ENCODE measurements around the gene TK2.
"Not testable (repeated sequence)": the region's sequence is repeated elsewhere in the genome, so short reads cannot be mapped to it uniquely, and the experiment has no call there.

TK2 gene

DNA sequence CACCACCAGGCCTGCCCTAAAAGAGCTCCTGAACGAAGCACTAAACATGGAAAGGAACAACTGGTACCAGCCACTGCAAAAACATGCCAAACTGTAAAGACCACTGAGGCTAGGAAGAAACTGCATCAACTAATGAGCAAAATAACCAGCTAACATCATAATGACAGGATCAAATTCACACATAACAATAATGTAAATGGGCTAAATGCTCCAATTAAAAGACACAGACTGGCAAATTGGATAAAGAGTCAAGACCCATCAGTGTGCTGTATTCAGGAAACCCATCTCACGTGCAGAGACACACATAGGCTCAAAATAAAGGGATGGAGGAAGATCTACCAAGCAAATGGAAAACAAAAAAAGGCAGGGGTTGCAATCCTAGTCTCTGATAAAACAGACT is 52.0 kb downstream of the TK2 start:
- not testable (repeated sequence) for H3K4me1 Mint-ChIP-seq; H3K9me3 Mint-ChIP-seq; H3K27ac Mint-ChIP-seq (ENCODE audit: low read depth); ATAC-seq (replicated peaks; ENCODE audit: extremely low read depth, poor library complexity, severe bottlenecking); H3K36me3 Mint-ChIP-seq (ENCODE audit: insufficient read depth); H3K4me3 Mint-ChIP-seq; H3K27me3 Mint-ChIP-seq; DNase-seq (ENCODE audit: low spot score in 2 of 2)

GRCh38 chr16:66496226-66496625 is 53.7 kb downstream of the TK2 start:
- H3K27ac Mint-ChIP-seq (ENCODE audit: low read depth); DNase-seq (ENCODE audit: low spot score in 2 of 2); H3K27me3 Mint-ChIP-seq; H3K9me3 Mint-ChIP-seq; H3K36me3 Mint-ChIP-seq (ENCODE audit: insufficient read depth); ATAC-seq (replicated peaks; ENCODE audit: extremely low read depth, poor library complexity, severe bottlenecking); H3K4me3 Mint-ChIP-seq; H3K4me1 Mint-ChIP-seq: not testable (repeated sequence)

GRCh38 chr16:66495440-66495839 is 54.5 kb downstream of the TK2 start:
- DNase-seq (ENCODE audit: low spot score in 2 of 2) = no peak
- Mint-ChIP-seq H3K27ac (ENCODE audit: low read depth) (no peak overlapping the region), H3K4me1 (peaks cover 6% of the 10 kb centered on the region), H3K27me3 (no peaks in the 10 kb centered on the region), H3K9me3 (no peaks in the 10 kb centered on the region), H3K36me3 (ENCODE audit: insufficient read depth) (peaks cover 1% of the 10 kb centered on the region), H3K4me3 (no peak overlapping the region)
- no peak for ATAC-seq (replicated peaks; ENCODE audit: extremely low read depth, poor library complexity, severe bottlenecking)

DNA sequence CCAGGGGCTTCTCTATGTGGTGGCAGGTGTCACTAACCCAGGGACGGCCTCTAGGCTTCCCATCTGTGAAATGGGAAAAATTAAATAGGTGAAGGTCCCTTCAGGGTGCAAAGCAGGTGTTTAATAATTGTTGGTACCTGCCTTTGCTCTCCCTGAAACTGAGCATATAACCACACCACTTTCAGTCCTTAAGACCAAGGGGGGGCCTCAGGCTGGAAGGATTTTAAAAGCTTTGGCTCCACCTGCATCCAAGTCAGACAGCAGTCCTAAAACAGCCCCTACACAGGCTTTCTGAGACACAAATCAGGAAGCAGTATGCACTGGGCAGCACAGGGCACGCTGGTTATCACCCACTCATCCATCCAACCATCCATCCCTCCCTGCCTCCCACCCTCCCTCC is 55.0 kb downstream of the TK2 start:
- no peaks in the 10 kb centered on the region for H3K27me3 Mint-ChIP-seq

GRCh38 chr16:66493490-66494401 is 56.2 kb downstream of the TK2 start:
- DNase-seq (ENCODE audit: low spot score in 2 of 2) = no peak
- Mint-ChIP-seq H3K36me3 (ENCODE audit: insufficient read depth) (peaks cover 3% of the 10 kb centered on the region), H3K27me3 (no peaks in the 10 kb centered on the region), H3K4me1 (peaks cover 3% of the 10 kb centered on the region), H3K9me3 (no peaks in the 10 kb centered on the region), H3K4me3 (no peak overlapping the region), H3K27ac (ENCODE audit: low read depth) (no peak overlapping the region)
- no peak for ATAC-seq (replicated peaks; ENCODE audit: extremely low read depth, poor library complexity, severe bottlenecking)

More for the DNA sequence above, 55.0 kb downstream of the TK2 start:
- H3K4me3 Mint-ChIP-seq = no peak overlapping the region
- no peak for ATAC-seq (replicated peaks; ENCODE audit: extremely low read depth, poor library complexity, severe bottlenecking)
- H3K36me3 Mint-ChIP-seq (ENCODE audit: insufficient read depth) = peaks cover 3% of the 10 kb centered on the region
- H3K4me1 Mint-ChIP-seq = peaks cover 6% of the 10 kb centered on the region
- no peaks in the 10 kb centered on the region for H3K9me3 Mint-ChIP-seq
- no peak for DNase-seq (ENCODE audit: low spot score in 2 of 2)
- no peak overlapping the region for H3K27ac Mint-ChIP-seq (ENCODE audit: low read depth)

- no peak for DNase-seq (ENCODE audit: low spot score in 2 of 2)
- Mint-ChIP-seq H3K9me3 (no peaks in the 10 kb centered on the region), H3K4me3 (no peak overlapping the region), H3K27me3 (no peaks in the 10 kb centered on the region), H3K36me3 (ENCODE audit: insufficient read depth) (peaks cover 5% of the 10 kb centered on the region), H3K4me1 (no peaks in the 10 kb centered on the region), H3K27ac (ENCODE audit: low read depth) (no peak overlapping the region)
- no peak for ATAC-seq (replicated peaks; ENCODE audit: extremely low read depth, poor library complexity, severe bottlenecking)
These were observed 58.2 kb downstream of the TK2 start for GRCh38 chr16:66491716-66492064.

DNA sequence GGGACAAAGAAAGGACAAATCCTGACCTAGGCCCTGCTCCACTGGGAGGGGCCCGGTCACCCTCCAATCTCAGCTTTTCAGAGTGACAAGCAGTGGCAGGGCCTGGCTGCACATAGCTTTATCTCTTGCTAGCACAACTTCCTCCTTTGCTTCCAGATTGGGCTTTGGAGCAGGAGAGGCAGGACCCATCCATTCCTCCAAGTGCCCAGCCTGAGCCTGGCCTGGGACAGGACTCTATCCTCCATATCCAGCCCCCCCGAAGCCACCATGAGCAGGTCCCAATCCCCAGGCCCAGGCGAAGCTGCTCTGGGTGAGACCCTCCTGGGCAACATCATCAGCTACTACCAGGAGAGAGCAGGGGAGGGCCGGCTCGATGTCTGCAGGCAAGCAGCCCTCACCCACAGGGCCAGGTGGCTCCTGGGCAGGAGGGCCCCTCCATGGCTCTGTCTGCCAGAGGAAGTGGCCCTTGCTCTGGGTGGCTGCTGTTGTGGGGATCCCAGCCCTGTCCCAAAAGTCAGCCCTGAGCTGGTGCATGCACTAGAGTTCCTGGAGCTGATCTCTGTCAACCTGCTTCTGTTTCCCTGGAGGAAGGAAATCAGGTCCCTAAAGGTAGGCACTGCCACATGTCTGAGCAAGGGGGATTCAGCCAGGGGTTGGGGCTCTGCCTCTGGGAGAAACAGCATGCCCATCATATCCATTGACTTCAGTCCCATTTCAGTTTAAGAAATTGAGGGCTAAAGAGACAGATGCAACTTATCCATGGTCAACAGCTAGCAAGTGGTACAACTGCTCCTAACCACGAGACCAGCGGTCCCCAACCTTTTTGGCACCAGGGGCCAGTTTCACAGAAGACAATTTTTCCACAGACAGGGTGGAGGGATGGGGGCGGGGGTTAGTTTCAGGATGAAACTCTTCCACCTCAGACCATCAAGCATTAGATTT is 58.9 kb downstream of the TK2 start:
- Mint-ChIP-seq H3K27ac (ENCODE audit: low read depth) (peak overlapping the region; percentile 50), H3K36me3 (ENCODE audit: insufficient read depth) (peaks cover 5% of the 10 kb centered on the region), H3K9me3 (no peaks in the 10 kb centered on the region), H3K4me1 (no peaks in the 10 kb centered on the region), H3K27me3 (no peaks in the 10 kb centered on the region), H3K4me3 (no peak overlapping the region)
- ATAC-seq (replicated peaks; ENCODE audit: extremely low read depth, poor library complexity, severe bottlenecking) = no peak
- DNase-seq (ENCODE audit: low spot score in 2 of 2) = no peak

DNA sequence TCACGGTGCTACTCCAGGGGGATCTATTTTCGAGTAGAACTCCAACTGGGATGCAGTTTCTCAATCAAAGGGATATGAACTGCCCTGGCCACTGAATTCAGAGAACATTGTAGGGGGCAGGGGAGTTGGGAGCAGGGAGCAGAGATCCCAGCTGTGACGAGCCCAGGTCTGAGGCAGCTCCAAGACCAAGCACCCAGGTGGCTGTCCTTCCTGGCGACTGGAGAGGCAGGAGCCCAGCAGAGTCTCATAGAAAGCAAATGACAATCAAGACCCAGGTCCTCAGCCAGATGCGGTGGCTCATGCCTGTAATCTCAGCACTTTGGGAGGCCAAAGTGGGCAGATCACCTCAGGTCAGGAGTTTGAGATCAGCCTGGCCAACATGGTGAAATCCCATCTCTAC is 60.1 kb downstream of the TK2 start:
- Mint-ChIP-seq H3K36me3 (ENCODE audit: insufficient read depth) (peaks cover 5% of the 10 kb centered on the region), H3K4me1 (no peaks in the 10 kb centered on the region), H3K4me3 (no peak overlapping the region), H3K27me3 (no peaks in the 10 kb centered on the region), H3K9me3 (no peaks in the 10 kb centered on the region), H3K27ac (ENCODE audit: low read depth) (peak overlapping the region; percentile 1)
- DNase-seq (ENCODE audit: low spot score in 2 of 2) (no peak), ATAC-seq (replicated peaks; ENCODE audit: extremely low read depth, poor library complexity, severe bottlenecking) (no peak)

DNA sequence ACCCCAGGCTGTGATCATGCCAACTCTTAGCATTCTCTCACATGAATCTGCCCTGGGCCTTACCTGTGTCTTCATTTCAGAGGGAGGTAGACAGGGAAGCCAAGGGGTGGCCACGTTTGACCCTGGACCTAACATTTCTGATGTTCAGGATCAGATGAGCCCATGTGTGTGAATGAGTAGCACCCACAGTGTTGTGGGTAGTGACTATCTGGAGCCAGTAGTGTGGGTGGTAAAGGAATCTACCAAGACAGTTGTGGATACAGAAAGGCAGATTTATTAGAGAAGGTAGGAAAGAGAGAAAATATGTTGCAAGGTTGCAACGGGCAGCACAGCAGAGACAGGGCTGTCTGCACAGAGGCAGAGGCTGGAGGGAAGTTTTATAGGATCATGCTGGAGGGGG is 60.5 kb downstream of the TK2 start:
- no peak overlapping the region for H3K4me3 Mint-ChIP-seq
- DNase-seq (ENCODE audit: low spot score in 2 of 2) (no peak), ATAC-seq (replicated peaks; ENCODE audit: extremely low read depth, poor library complexity, severe bottlenecking) (no peak)
- H3K27ac Mint-ChIP-seq (ENCODE audit: low read depth) = peak overlapping the region; percentile 1
- H3K4me1 Mint-ChIP-seq = peaks cover under 1% of the 10 kb centered on the region
- peaks cover 5% of the 10 kb centered on the region for H3K36me3 Mint-ChIP-seq (ENCODE audit: insufficient read depth)
- no peaks in the 10 kb centered on the region for H3K9me3 Mint-ChIP-seq
- no peaks in the 10 kb centered on the region for H3K27me3 Mint-ChIP-seq

- Mint-ChIP-seq H3K36me3 (ENCODE audit: insufficient read depth) (peaks cover 5% of the 10 kb centered on the region), H3K4me3 (no peak overlapping the region), H3K27ac (ENCODE audit: low read depth) (no peak overlapping the region), H3K4me1 (peaks cover 10% of the 10 kb centered on the region), H3K27me3 (no peaks in the 10 kb centered on the region), H3K9me3 (no peaks in the 10 kb centered on the region)
- DNase-seq (ENCODE audit: low spot score in 2 of 2) (no peak), ATAC-seq (replicated peaks; ENCODE audit: extremely low read depth, poor library complexity, severe bottlenecking) (no peak)
These were observed 61.4 kb downstream of the TK2 start for GRCh38 chr16:66488505-66488904.

- Mint-ChIP-seq H3K27ac (ENCODE audit: low read depth) (no peak overlapping the region), H3K4me1 (peaks cover 13% of the 10 kb centered on the region)
- peak in 1 of 2 donors; percentile 6 for DNase-seq (ENCODE audit: low spot score in 2 of 2)
These were observed 62.2 kb downstream of the TK2 start for GRCh38 chr16:66487580-66488275.

DNA sequence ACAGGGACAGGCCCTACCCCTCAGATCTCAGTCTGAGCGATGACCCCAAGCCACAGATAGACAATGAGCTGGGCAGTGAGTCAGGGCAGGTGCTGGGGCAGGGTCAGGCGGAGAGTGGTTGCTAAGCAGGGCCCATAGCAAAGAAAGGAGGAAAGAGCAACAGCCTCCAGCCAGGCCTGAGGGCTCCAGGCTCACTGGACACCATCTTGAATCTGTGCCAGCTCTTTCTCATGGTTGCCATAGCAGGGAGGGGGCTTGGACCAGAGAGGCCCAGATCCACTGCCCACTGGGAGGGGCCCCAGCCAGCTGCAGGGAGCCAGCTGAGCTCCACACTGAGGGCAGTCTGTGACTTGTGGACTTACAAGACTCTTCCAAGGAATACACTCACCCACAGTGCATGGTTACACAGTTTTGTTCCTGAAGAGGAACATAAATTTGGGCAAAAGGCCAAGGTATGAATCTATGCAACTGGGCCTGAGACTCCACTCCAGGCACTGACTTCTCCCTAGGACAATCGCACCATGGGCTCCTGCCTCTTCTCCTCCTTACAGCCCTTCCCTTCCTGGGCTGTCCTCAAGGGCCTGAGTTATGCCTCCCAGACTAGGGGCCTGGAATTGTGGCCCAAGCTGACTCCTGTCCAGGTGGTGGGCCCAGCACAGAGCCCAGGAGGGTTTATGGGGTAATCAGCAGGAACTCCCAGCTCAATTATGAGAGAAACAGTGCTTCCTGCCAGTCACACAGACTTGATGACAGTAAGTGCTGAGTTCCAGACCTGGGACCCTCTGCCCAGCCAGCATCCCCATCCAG is 62.9 kb downstream of the TK2 start:
- ATAC-seq (replicated peaks; ENCODE audit: extremely low read depth, poor library complexity, severe bottlenecking) = no peak
- Mint-ChIP-seq H3K9me3 (no peaks in the 10 kb centered on the region), H3K4me1 (peaks cover 13% of the 10 kb centered on the region), H3K27ac (ENCODE audit: low read depth) (no peak overlapping the region), H3K36me3 (ENCODE audit: insufficient read depth) (peaks cover 5% of the 10 kb centered on the region), H3K27me3 (no peaks in the 10 kb centered on the region), H3K4me3 (no peak overlapping the region)
- no peak for DNase-seq (ENCODE audit: low spot score in 2 of 2)

More at GRCh38 chr16:66487580-66488275, 62.2 kb downstream of the TK2 start:
- H3K36me3 Mint-ChIP-seq (ENCODE audit: insufficient read depth) = peaks cover 5% of the 10 kb centered on the region
- no peaks in the 10 kb centered on the region for H3K27me3 Mint-ChIP-seq
- no peaks in the 10 kb centered on the region for H3K9me3 Mint-ChIP-seq
- H3K4me3 Mint-ChIP-seq = no peak overlapping the region
- ATAC-seq (replicated peaks; ENCODE audit: extremely low read depth, poor library complexity, severe bottlenecking) = no peak

Measured in central memory CD8-positive, alpha-beta T cell (primary cell).